Bronchial epithelial cell (primary cell): ENCODE data around the gene RDH5. TPM values are rescaled to one million over a fixed set of nuclear protein-coding genes. Genes with fewer than 3 reads are reported as not detected.
"Not testable (repeated sequence)": the region's sequence is repeated elsewhere in the genome, so short reads cannot be mapped to it uniquely, and the experiment has no call there.

Experiments
- DNase-seq: peaks from one replicate; pipeline ENCODE4 v3.0.0-alpha.2; 2010; ENCODE audit warnings: low read depth
- FAIRE-seq: peaks from 2 replicates; lab custom pipeline; 2011; peaks lifted over from hg19 to GRCh38; lab: Jason Lieb, UNC
- H3K27me3 ChIP-seq: 2 replicates; pipeline ENCODE4 v1.5.1; 2011; ENCODE audit warnings: low read length; ENCODE audit not compliant: control insufficient read depth, insufficient read depth
- H3K36me3 ChIP-seq: 2 replicates; pipeline ENCODE4 v1.5.1; 2011; ENCODE audit warnings: low read length; ENCODE audit not compliant: control insufficient read depth, insufficient read depth
- H3K4me3 ChIP-seq: 2 replicates; pipeline ENCODE4 v1.5.1; 2011; ENCODE audit warnings: mild to moderate bottlenecking, low read depth, low read length, control low read depth
- CTCF ChIP-seq: IDR thresholded peaks from 2 replicates; pipeline ENCODE4 v1.5.1; 2011; ENCODE audit warnings: mild to moderate bottlenecking, moderate library complexity, low read length, control low read depth, inconsistent platforms; ENCODE audit not compliant: insufficient read depth, severe bottlenecking
- total RNA-seq: library from RNA; depleted of rRNA; stranded (reverse); fragments of >200 nt; gene quantifications from 2 replicates; pipeline ENCODE4 v1.2.1, GENCODE V29; 2014

The RDH5 gene
- total RNA-seq, 1 donor from 2014 or later = 1.1 TPM

GRCh38 chr12:55757701-55758100 lies 37.5 kb downstream of the RDH5 start:
- Histone ChIP-seq H3K4me3 (no peak overlapping the region), H3K36me3 (peaks cover 19% of the 10 kb centered on the region), H3K27me3 (no peaks in the 10 kb centered on the region)
- TF ChIP-seq CTCF = no peak
- FAIRE-seq (no peak), DNase-seq (no peak)

- not testable (repeated sequence) for FAIRE-seq
Measured at GRCh38 chr12:55758575-55758974, 38.4 kb downstream of the RDH5 start.

GRCh38 chr12:55760663-55761062 lies 40.5 kb downstream of the RDH5 start:
- H3K4me3 ChIP-seq = no peak overlapping the region
- peaks cover 16% of the 10 kb centered on the region for H3K36me3 ChIP-seq
- DNase-seq = no peak
- TF ChIP-seq CTCF = no peak
- H3K27me3 ChIP-seq = no peaks in the 10 kb centered on the region
- no peak for FAIRE-seq

More at GRCh38 chr12:55758575-55758974, 38.4 kb downstream of the RDH5 start:
- H3K36me3 ChIP-seq = peaks cover 18% of the 10 kb centered on the region
- not testable (repeated sequence) for DNase-seq, H3K4me3 ChIP-seq, H3K27me3 ChIP-seq

GRCh38 chr12:55762646-55763045 lies 42.5 kb downstream of the RDH5 start:
- no peaks in the 10 kb centered on the region for H3K27me3 ChIP-seq
- peaks cover 9% of the 10 kb centered on the region for H3K36me3 ChIP-seq
- FAIRE-seq (no peak), DNase-seq (no peak)
- H3K4me3 ChIP-seq = no peak overlapping the region
- TF ChIP-seq CTCF = no peak

- no peaks in the 10 kb centered on the region for H3K27me3 ChIP-seq
- no peak overlapping the region for H3K4me3 ChIP-seq
- H3K36me3 ChIP-seq = peaks cover 1% of the 10 kb centered on the region
- no peak for DNase-seq
- no peak for FAIRE-seq
- TF ChIP-seq CTCF = no peak
Measured at GRCh38 chr12:55765736-55766290, 45.6 kb downstream of the RDH5 start.

- FAIRE-seq = no peak
- DNase-seq = no peak
- H3K4me3 ChIP-seq = no peak overlapping the region
- TF ChIP-seq CTCF = no peak
- H3K36me3 ChIP-seq = peaks cover 3% of the 10 kb centered on the region
- H3K27me3 ChIP-seq = no peaks in the 10 kb centered on the region
Measured at GRCh38 chr12:55767156-55767555, 47.0 kb downstream of the RDH5 start.
